K562 (cell line): ENCODE results near the gene CDX1. TPM values are rescaled to one million over a fixed set of nuclear protein-coding genes. Genes with fewer than 3 reads are reported as not detected.
A peak's percentile ranks its signal among the peaks of the same experiment; 100 is the strongest.

ENCODE experiments used
- ATF7 ChIP-seq: fragments of 450-650 bp; IDR thresholded peaks from 2 replicates; pipeline ENCODE4 v1.7.1; 2014; ENCODE audit warnings: mild to moderate bottlenecking, moderate library complexity
- BHLHE40 ChIP-seq: IDR thresholded peaks from 2 replicates; pipeline ENCODE4 v1.6.1; 2011; ENCODE audit warnings: low read length, improper control_type of control experiment
- CBFA2T3 ChIP-seq: fragments of 450-650 bp; IDR thresholded peaks from 2 replicates; pipeline ENCODE4 v1.6.1; 2017
- CEBPB ChIP-seq: fragments of 450-650 bp; IDR thresholded peaks from 2 replicates; pipeline ENCODE4 v1.6.1; 2016; ENCODE audit warnings: missing genetic modification characterization, missing compliant biosample characterization
- CTCF ChIP-seq, 3 experiments: IDR thresholded peaks in 2 of 3; conservative IDR thresholded peaks in 1 of 3; 2 replicates each; pipeline ENCODE4 v1.5.1; 2011 to 2012; ENCODE audit warnings: low read length in 3 of 3, mild to moderate bottlenecking in 3 of 3, control low read depth in 2 of 3, improper control_type of control experiment in 1 of 3, inconsistent platforms in 1 of 3, low read depth in 1 of 3, mixed read lengths in 1 of 3, moderate library complexity in 1 of 3; ENCODE audit not compliant: insufficient read depth in 2 of 3
- DEAF1 ChIP-seq: fragments of 450-650 bp; formaldehyde crosslinking; IDR thresholded peaks from 2 replicates; pipeline ENCODE4 v1.4.0; 2020; ENCODE audit warnings: mild to moderate bottlenecking, moderate library complexity
- ETV1 ChIP-seq: fragments of 450-650 bp; conservative IDR thresholded peaks from 2 replicates; pipeline ENCODE4 v1.6.1; 2016; ENCODE audit warnings: missing genetic modification characterization, control low read depth, low read depth, missing compliant biosample characterization
- GABPA ChIP-seq: fragments of 200-800 bp; sonication (Bioruptor generic); conservative IDR thresholded peaks from 2 replicates; pipeline ENCODE4 v1.6.1; 2016; ENCODE audit warnings: low read depth, missing genetic modification characterization, missing compliant biosample characterization
- JUND ChIP-seq, 2 experiments: IDR thresholded peaks; 2 replicates in 1 of 2; 3 replicates in 1 of 2; pipeline ENCODE4 v1.6.1; 2011; ENCODE audit warnings: borderline replicate concordance in 2 of 2, low read depth in 2 of 2, low read length in 2 of 2, improper control_type of control experiment in 1 of 2, missing biosample characterization in 1 of 2, missing genetic modification characterization in 1 of 2, missing genetic modification reagents in 1 of 2
- MTA3 ChIP-seq: fragments of 450-650 bp; formaldehyde crosslinking; IDR thresholded peaks from 2 replicates; pipeline ENCODE4 v1.6.1; 2017; ENCODE audit warnings: mild to moderate bottlenecking, borderline replicate concordance
- MYC ChIP-seq, 2 experiments: fragments of 250-450 bp in 1 of 2; sonication (Bioruptor Pico) in 1 of 2; IDR thresholded peaks; 2 replicates each; pipeline versions ENCODE4 v1.5.1 to v1.6.1; 2012 to 2021; ENCODE audit warnings: low read depth in 2 of 2, borderline replicate concordance in 1 of 2, improper control_type of control experiment in 1 of 2, low read length in 1 of 2, mild to moderate bottlenecking in 1 of 2, moderate library complexity in 1 of 2
- PREB ChIP-seq: sonication (generic); formaldehyde crosslinking; IDR thresholded peaks from 2 replicates; pipeline ENCODE4 v1.8.1; 2023; ENCODE audit warnings: mild to moderate bottlenecking, missing genetic modification reagents
- RB1 ChIP-seq: fragments of 450-650 bp; IDR thresholded peaks from 2 replicates; pipeline ENCODE4 v1.6.1; 2017; ENCODE audit warnings: low read depth, mild to moderate bottlenecking
- SMAD4 ChIP-seq: fragments of 250-450 bp; sonication (Bioruptor Pico); conservative IDR thresholded peaks from 2 replicates; pipeline ENCODE4 v1.8.0; 2021; ENCODE audit warnings: inconsistent platforms, mild to moderate bottlenecking, moderate library complexity
- TCF3 ChIP-seq: sonication (generic); formaldehyde crosslinking; IDR thresholded peaks from 2 replicates; pipeline ENCODE4 v1.4.0; 2020; ENCODE audit warnings: mild to moderate bottlenecking, missing genetic modification reagents
- VEZF1 ChIP-seq: fragments of 200-800 bp; sonication (Bioruptor generic); IDR thresholded peaks from 2 replicates; pipeline ENCODE4 v1.6.1; 2017; ENCODE audit warnings: missing genetic modification characterization, missing compliant biosample characterization
- ZBTB2 ChIP-seq: fragments of 450-650 bp; IDR thresholded peaks from 2 replicates; pipeline ENCODE4 v1.6.1; 2016; ENCODE audit warnings: antibody characterized with exemption
- ZNF133 ChIP-seq: fragments of 250-450 bp; sonication (Bioruptor Pico); IDR thresholded peaks from 2 replicates; pipeline ENCODE4 v1.4.0; 2020; ENCODE audit warnings: mild to moderate bottlenecking
- ZNF766 ChIP-seq: fragments of 200-800 bp; sonication (Bioruptor generic); conservative IDR thresholded peaks from 2 replicates; pipeline ENCODE4 v1.6.1; 2016; ENCODE audit warnings: missing genetic modification characterization, missing compliant biosample characterization
- polyA plus RNA-seq, 8 experiments: library from polyadenylated mRNA; depleted of rRNA in 4 of 8; stranded (reverse) in 5 of 8; unstranded in 3 of 8; fragments of >200 nt; fragmentation: Nextera tagmentation in 2 of 8; fragmentation: Illumina TruSeq in 1 of 8; extraction: Ambion mirVana in 2 of 8; extraction: Trizol in 1 of 8; gene quantifications; 2 replicates each; pipeline versions ENCODE4 v1.2.1 to v1.2.3, GENCODE V29; 2011 to 2014; ENCODE audit warnings: inconsistent platforms in 1 of 8, missing spikeins in 1 of 8
- total RNA-seq, 7 experiments: library from RNA; depleted of rRNA in 6 of 7; stranded (reverse); fragments of >200 nt in 6 of 7; fragmentation: Illumina TruSeq in 2 of 7; extraction: Trizol in 2 of 7; gene quantifications; 2 replicates each; pipeline versions ENCODE4 v1.2.1 to v1.2.3, GENCODE V29; 2011 to 2021; ENCODE audit warnings: low replicate concordance in 1 of 7

Gene CDX1
- total and polyA plus RNA-seq, 9 of the 15 experiments (the other 6 are each of a cell fraction or from before 2014, with no cell fraction given): 0.06 to 0.16 TPM; not detected in 7

- 0 out of 2 replicates have a peak, but pooled peaks have one; percentile 5 for TF ChIP-seq CBFA2T3
- TF ChIP-seq JUND (IDR thresholded peaks at IDR 0.05; ENCODE audit: borderline replicate concordance, low read depth, low read length): peak; percentile 23; the same call in 1 of the 2 replicates
- TF ChIP-seq JUND (tag; IDR thresholded peaks at IDR 0.05; ENCODE audit: borderline replicate concordance, low read depth, low read length): peak; percentile 17; the same call in 1 of the 3 replicates
- 0 out of 2 replicates have a peak, but pooled peaks have one; percentile 48 for TF ChIP-seq ZNF766 (CRISPR knock-in tag)
- peak; percentile 30; the same call in 1 of the 2 replicates for TF ChIP-seq ZBTB2
- 0 out of 2 replicates have a peak, but pooled peaks have one; percentile 38 for TF ChIP-seq MTA3
- peak; percentile 45; the same call in 1 of the 2 replicates for TF ChIP-seq ETV1 (tag)
- 0 out of 2 replicates have a peak, but pooled peaks have one; percentile 33 for TF ChIP-seq MYC (IDR thresholded peaks at IDR 0.05; ENCODE audit: low read depth, low read length)
- no peak for TF ChIP-seq MYC (CRISPR knock-in tag; IDR thresholded peaks at IDR 0.05; ENCODE audit: borderline replicate concordance, low read depth)
- peak; percentile 33; the same call in 1 of the 2 replicates for TF ChIP-seq BHLHE40
- TF ChIP-seq CEBPB (tag): peak; percentile 48; the same call in 1 of the 2 replicates
- no peak for TF ChIP-seq ZNF133 (CRISPR knock-in tag)
- TF ChIP-seq GABPA (tag): 0 out of 2 replicates have a peak, but pooled peaks have one; percentile 32
- peak; percentile 81 to 83 (median 82) for TF ChIP-seq CTCF (IDR thresholded peaks at IDR 0.05 in 2 of 3, conservative IDR thresholded peaks at IDR 0.05 in 1 of 3; ENCODE audit: insufficient read depth in 2 of 3, low read depth in 1 of 3, low read length in 3 of 3)
- peak; percentile 52; the same call in 1 of the 2 replicates for TF ChIP-seq SMAD4 (CRISPR knock-in tag)
- TF ChIP-seq PREB (CRISPR knock-in tag): no peak
- peak; percentile 78 for TF ChIP-seq DEAF1 (CRISPR knock-in tag)
- peak; percentile 35; the same call in 1 of the 2 replicates for TF ChIP-seq TCF3 (CRISPR knock-in tag)
- peak; percentile 10; the same call in 1 of the 2 replicates for TF ChIP-seq VEZF1 (CRISPR knock-in tag)
- 0 out of 2 replicates have a peak, but pooled peaks have one; percentile 23 for TF ChIP-seq ATF7
- TF ChIP-seq RB1: peak; percentile 24; the same call in 1 of the 2 replicates
Observed at GRCh38 chr5:150122158-150122510, 44.4 kb upstream of the CDX1 start (continued).
